HCT116 (cell line): ENCODE measurements around the gene LSS. TPM values are rescaled to one million over a fixed set of nuclear protein-coding genes. Genes with fewer than 3 reads are reported as not detected.

Experiments
- ATAC-seq: fragments of 200-7000 bp; cut with Tn5 transposase; 2 replicates; pipeline ENCODE4 v1.9.1; 2020; ENCODE audit warnings: mild to moderate bottlenecking, moderate library complexity
- BruUV-seq: library from RNA; stranded (reverse); fragments of 400-500 nt; replicated peaks from 2 replicates; lab custom pipeline; 2021; lab: Mats Ljungman, UMichigan
- CTCF ChIA-PET: fragments of 300-600 bp; sonication (Branson Sonifier 250); formaldehyde crosslinking; loops from one replicate; lab custom pipeline; 2021; ENCODE audit warnings: antibody characterized with exemption; lab: Charles Lee
- POLR2A ChIA-PET: fragments of 300-600, 350-600 bp; sonication (Branson Sonifier 250); formaldehyde crosslinking; loops from one replicate; lab custom pipeline; 2021; ENCODE audit warnings: antibody characterized with exemption; lab: Charles Lee
- RAD21 ChIA-PET, 2 experiments: fragments of 300-600 bp; sonication (Branson Sonifier 250); formaldehyde crosslinking; loops; one replicate each; lab custom pipeline; 2023; ENCODE audit warnings: low total read pairs in 2 of 2; ENCODE audit not compliant: uncharacterized antibody in 2 of 2, unreplicated experiment in 2 of 2, low non-redundant PET in 1 of 2; lab: Charles Lee
- DNase-seq: peaks from one replicate; pipeline ENCODE4 v3.0.0-alpha.2; 2010; ENCODE audit warnings: low read depth, low spot score
- H2AFZ ChIP-seq: fragments of 200-600 bp; shearing (Covaris generic), sonication (generic); 2 replicates; pipeline ENCODE4 v1.6.1; 2017; ENCODE audit warnings: low read depth, mixed run types, mixed read lengths, antibody characterized with exemption, low read length; ENCODE audit not compliant: poor library complexity, severe bottlenecking
- H3K27ac ChIP-seq: 2 replicates; pipeline ENCODE4 v1.5.1; 2012; ENCODE audit warnings: low read depth, low read length
- H3K27me3 ChIP-seq: fragments of 200-600 bp; sonication (generic); 2 replicates; pipeline ENCODE4 v1.6.1; 2016; ENCODE audit warnings: mixed run types, low read length, mixed read lengths; ENCODE audit not compliant: insufficient read depth
- H3K36me3 ChIP-seq, 2 experiments: fragments of 200-500 bp in 1 of 2; fragments of 200-600 bp in 1 of 2; sonication (Bioruptor generic) in 1 of 2; sonication (generic) in 1 of 2; 2 replicates each; pipeline versions ENCODE4 v1.5.1 to v1.6.1; 2014 to 2016; ENCODE audit warnings: low read length in 2 of 2, inconsistent platforms in 1 of 2, mixed read lengths in 1 of 2, mixed run types in 1 of 2; ENCODE audit not compliant: insufficient read depth in 2 of 2, control insufficient read depth in 1 of 2
- H3K4me1 ChIP-seq, 2 experiments: fragments of 200-600 bp in 1 of 2; sonication (generic) in 1 of 2; 2 replicates each; pipeline versions ENCODE4 v1.5.1 to v1.6.1; 2012 to 2017; ENCODE audit warnings: low read length in 2 of 2, inconsistent platforms in 1 of 2, mild to moderate bottlenecking in 1 of 2, mixed read lengths in 1 of 2, mixed run types in 1 of 2, moderate library complexity in 1 of 2; ENCODE audit not compliant: insufficient read depth in 2 of 2, control insufficient read depth in 1 of 2
- H3K4me2 ChIP-seq: fragments of 200-600 bp; sonication (generic); 2 replicates; pipeline ENCODE4 v1.6.1; 2017; ENCODE audit warnings: mixed run types, low read length, mixed read lengths
- H3K4me3 ChIP-seq, 2 experiments: fragments of 200-600 bp in 1 of 2; sonication (generic) in 1 of 2; replicated peaks in 1 of 2; 2 replicates each; pipeline ENCODE4 v1.5.1; 2011 to 2016; ENCODE audit warnings: low read length in 2 of 2, control low read depth in 1 of 2, low read depth in 1 of 2, mild to moderate bottlenecking in 1 of 2, mixed read lengths in 1 of 2, mixed run types in 1 of 2
- H3K79me2 ChIP-seq: fragments of 200-600 bp; sonication (generic); 2 replicates; pipeline ENCODE4 v1.6.1; 2017; ENCODE audit warnings: mild to moderate bottlenecking, mixed run types, low read length, moderate library complexity, mixed read lengths; ENCODE audit not compliant: insufficient read depth
- H3K9ac ChIP-seq: fragments of 200-600 bp; sonication (generic); 2 replicates; pipeline ENCODE4 v1.6.1; 2016; ENCODE audit warnings: low read length, mixed read lengths
- H3K9me2 ChIP-seq: fragments of 200-600 bp; sonication (generic), shearing (Covaris generic); 2 replicates; pipeline ENCODE4 v1.6.1; 2017; ENCODE audit warnings: mixed run types, mild to moderate bottlenecking, moderate library complexity; ENCODE audit not compliant: insufficient read depth
- H3K9me3 ChIP-seq, 2 experiments: fragments of 200-500 bp in 1 of 2; fragments of 200-600 bp in 1 of 2; sonication (Bioruptor generic) in 1 of 2; sonication (generic) in 1 of 2; 2 replicates each; pipeline ENCODE4 v1.6.1; 2014 to 2017; ENCODE audit warnings: low read length in 2 of 2, mixed read lengths in 2 of 2, inconsistent platforms in 1 of 2, low read depth in 1 of 2, mild to moderate bottlenecking in 1 of 2, mixed run types in 1 of 2, moderate library complexity in 1 of 2; ENCODE audit not compliant: control insufficient read depth in 1 of 2, insufficient read depth in 1 of 2
- H4K20me1 ChIP-seq: fragments of 200-600 bp; sonication (generic), shearing (Covaris generic); 2 replicates; pipeline ENCODE4 v1.6.1; 2017; ENCODE audit warnings: mixed run types, mild to moderate bottlenecking, moderate library complexity; ENCODE audit not compliant: insufficient read depth
- CBX3 ChIP-seq: IDR thresholded peaks from 2 replicates; pipeline ENCODE4 v1.6.1; 2012; ENCODE audit warnings: low read depth
- CEBPB ChIP-seq: IDR thresholded peaks from 2 replicates; pipeline ENCODE4 v1.6.1; 2012; ENCODE audit warnings: low read depth
- EGR1 ChIP-seq: IDR thresholded peaks from 2 replicates; pipeline ENCODE4 v1.6.1; 2012; ENCODE audit warnings: low read depth
- ELF1 ChIP-seq: IDR thresholded peaks from 2 replicates; pipeline ENCODE4 v1.6.1; 2012; ENCODE audit warnings: low read depth, borderline replicate concordance
- EZH2 ChIP-seq: fragments of 200-600 bp; sonication (generic); IDR thresholded peaks from 2 replicates; pipeline ENCODE4 v1.6.1; 2017; ENCODE audit warnings: antibody characterized with exemption, mixed run types
- EZH2phosphoT487 ChIP-seq: fragments of 200-600 bp; IDR thresholded peaks from 2 replicates; pipeline ENCODE4 v1.6.1; 2018; ENCODE audit warnings: antibody characterized with exemption, borderline replicate concordance
- FOSL1 ChIP-seq: IDR thresholded peaks from 2 replicates; pipeline ENCODE4 v1.6.1; 2012; ENCODE audit warnings: low read depth
- JUND ChIP-seq: IDR thresholded peaks from 2 replicates; pipeline ENCODE4 v1.6.1; 2012
- POLR2A ChIP-seq: IDR thresholded peaks from 2 replicates; pipeline ENCODE4 v1.7.0; 2011; ENCODE audit warnings: borderline replicate concordance; ENCODE audit not compliant: insufficient read depth, insufficient read length; ENCODE audit errors: extremely low read depth
- RAD21 ChIP-seq: IDR thresholded peaks from 2 replicates; pipeline ENCODE4 v1.6.1; 2012; ENCODE audit warnings: low read depth, mild to moderate bottlenecking
- SIN3A ChIP-seq: IDR thresholded peaks from 2 replicates; pipeline ENCODE4 v1.6.1; 2012; ENCODE audit warnings: low read depth
- SP1 ChIP-seq: IDR thresholded peaks from 2 replicates; pipeline ENCODE4 v1.6.1; 2012; ENCODE audit warnings: low read depth
- SRF ChIP-seq: IDR thresholded peaks from 2 replicates; pipeline ENCODE4 v1.6.1; 2012; ENCODE audit warnings: low read depth
- TCF7L2 ChIP-seq: IDR thresholded peaks from 2 replicates; pipeline ENCODE4 v1.7.0; 2011; ENCODE audit warnings: borderline replicate concordance, inconsistent platforms; ENCODE audit not compliant: insufficient read depth, insufficient read length; ENCODE audit errors: extremely low read depth
- YY1 ChIP-seq: IDR thresholded peaks from 2 replicates; pipeline ENCODE4 v1.6.1; 2011; ENCODE audit warnings: low read length, low read depth, moderate library complexity, mild to moderate bottlenecking; ENCODE audit not compliant: insufficient replicate concordance; ENCODE audit errors: extremely low read depth
- ZNF274 ChIP-seq: fragments of 200-500 bp; sonication (Bioruptor generic); IDR thresholded peaks from 2 replicates; pipeline ENCODE4 v1.6.1; 2014; ENCODE audit warnings: mild to moderate bottlenecking, low read depth, low read length, inconsistent platforms
- intact Hi-C: fragments of 100-400 bp; cut with micrococcal nuclease; formaldehyde crosslinking; loops from 2 replicates; pipeline ENCODE4 v1.10.0; 2022
- total RNA-seq: library from RNA; stranded (reverse); gene quantifications from one replicate; pipeline ENCODE4 v1.2.1, GENCODE V29; 2021; ENCODE audit not compliant: unreplicated experiment
- TF ChIP-seq, protein P1 (sequence below): IDR thresholded peaks from 2 replicates; pipeline ENCODE4 v1.6.1; 2012
- TF ChIP-seq, protein P2 (sequence below): IDR thresholded peaks from 2 replicates; pipeline ENCODE4 v1.6.1; 2012
- TF ChIP-seq, protein P3 (sequence below), 3 experiments: fragments of 200-600 bp in 1 of 3; sonication (generic) in 1 of 3; IDR thresholded peaks in 2 of 3; conservative IDR thresholded peaks in 1 of 3; 2 replicates each; pipeline ENCODE4 v1.5.1; 2012 to 2017; ENCODE audit warnings: low read depth in 2 of 3, low read length in 2 of 3, antibody characterized with exemption in 1 of 3, borderline replicate concordance in 1 of 3, control low read depth in 1 of 3, mild to moderate bottlenecking in 1 of 3, mixed read lengths in 1 of 3, mixed run types in 1 of 3, moderate library complexity in 1 of 3; ENCODE audit not compliant: insufficient read depth in 1 of 3

The LSS gene
- total RNA-seq, 1 experiment from 2014 or later: 44.7 TPM

DNA sequence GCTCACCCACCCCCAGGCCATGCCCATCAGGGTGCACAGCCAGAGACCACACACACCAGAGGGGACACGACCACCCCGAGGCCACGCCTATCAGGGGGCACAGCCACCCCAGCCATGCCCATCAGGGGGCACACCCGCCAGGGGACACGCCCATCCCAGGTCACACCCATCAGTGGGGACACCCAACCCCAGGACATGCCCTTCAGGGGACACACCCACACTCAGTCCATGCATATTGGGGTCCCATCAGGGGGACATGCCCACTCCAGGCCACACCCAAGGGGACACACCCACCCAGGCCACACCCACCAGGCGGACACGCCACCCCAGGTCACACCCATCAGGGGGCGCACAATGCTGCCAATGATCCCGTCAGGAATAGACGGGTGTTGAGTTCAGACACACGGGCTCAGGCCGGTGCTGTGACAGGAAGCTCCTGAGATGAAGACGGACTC, 36.1 kb upstream of the LSS start:
- no TSS peak for BruUV-seq
- H3K79me2 ChIP-seq: no peaks in the 10 kb centered on the region; the same call in 1 of the 2 replicates
- no peaks in the 10 kb centered on the region for H3K4me1 ChIP-seq
- no peak overlapping the region for H3K27ac ChIP-seq
- H3K9me2 ChIP-seq: no peaks in the 10 kb centered on the region
- DNase-seq (no peak), ATAC-seq (peak; percentile 58)
- RAD21 ChIA-PET: no interaction called here
- no peaks in the 10 kb centered on the region for H3K9me3 ChIP-seq
- H3K27me3 ChIP-seq: no peaks in the 10 kb centered on the region
- intact Hi-C loops: no loop called here
- POLR2A ChIA-PET: no interaction called here
- H3K4me3 ChIP-seq: no peak overlapping the region
- TF ChIP-seq EZH2phosphoT487 (no peak), SP1 (no peak), EGR1 (no peak), JUND (no peak), ELF1 (no peak), SRF (no peak), RAD21 (no peak), CEBPB (no peak)
- H3K9ac ChIP-seq: no peak overlapping the region
- no peak overlapping the region for H2AFZ ChIP-seq
- peaks cover 30 to 61% of the 10 kb centered on the region in 2 experiments for H3K36me3 ChIP-seq
- no peaks in the 10 kb centered on the region for H4K20me1 ChIP-seq
- CTCF ChIA-PET: no interaction called here
- H3K4me2 ChIP-seq: no peak overlapping the region

DNA sequence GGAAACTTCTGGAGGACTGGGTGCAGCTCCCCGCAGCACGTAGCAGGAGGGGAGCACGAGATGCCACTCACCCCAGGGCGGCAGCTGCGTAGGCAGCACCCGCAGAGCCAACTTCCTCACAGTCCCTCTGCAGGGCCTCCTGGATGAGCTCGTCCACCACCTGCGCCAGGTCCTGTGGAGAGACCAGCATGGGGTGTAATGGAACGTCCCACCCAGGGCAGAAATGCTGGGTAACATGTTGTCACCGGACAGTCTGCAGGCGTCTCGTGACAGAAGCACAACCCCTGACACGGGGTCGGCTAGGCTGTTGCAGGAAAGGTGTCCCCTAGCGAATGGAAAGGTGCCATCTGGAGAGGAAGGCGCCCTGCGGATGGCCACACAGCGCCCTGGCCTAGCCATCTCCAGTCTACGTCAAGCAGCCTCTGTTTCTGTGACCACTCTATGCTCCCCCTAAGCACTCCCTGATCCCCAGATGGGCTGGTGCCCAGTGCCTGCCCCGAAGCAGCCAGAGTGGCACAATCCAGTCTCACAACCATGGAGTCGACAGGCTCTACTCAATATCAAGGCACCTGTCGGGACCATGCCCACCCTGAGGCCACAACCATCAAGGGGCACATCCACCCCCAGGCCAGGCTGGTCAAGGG, 35.6 kb upstream of the LSS start:
- Histone ChIP-seq H2AFZ (no peak overlapping the region), H4K20me1 (no peaks in the 10 kb centered on the region), H3K4me3 (no peak overlapping the region), H3K9me3 (no peaks in the 10 kb centered on the region), H3K36me3 (peaks cover 33 to 55% of the 10 kb centered on the region in 2 experiments), H3K27me3 (no peaks in the 10 kb centered on the region), H3K4me1 (no peaks in the 10 kb centered on the region), H3K4me2 (no peak overlapping the region), H3K79me2 (no peaks in the 10 kb centered on the region), H3K9ac (no peak overlapping the region), H3K9me2 (no peaks in the 10 kb centered on the region), H3K27ac (no peak overlapping the region)
- ChIA-PET CTCF (no interaction called here), RAD21 (no interaction called here), POLR2A (no interaction called here)
- DNase-seq: no peak
- no TSS peak for BruUV-seq
- TF ChIP-seq CBX3 (no peak), SIN3A (no peak), CEBPB (no peak), SRF (no peak), ELF1 (no peak), YY1 (no peak), EZH2phosphoT487 (no peak), TCF7L2 (no peak), JUND (no peak), EZH2 (no peak), RAD21 (no peak), ZNF274 (no peak), POLR2A (no peak), SP1 (no peak), EGR1 (no peak), FOSL1 (no peak)
- TF ChIP-seq, protein P1, sequence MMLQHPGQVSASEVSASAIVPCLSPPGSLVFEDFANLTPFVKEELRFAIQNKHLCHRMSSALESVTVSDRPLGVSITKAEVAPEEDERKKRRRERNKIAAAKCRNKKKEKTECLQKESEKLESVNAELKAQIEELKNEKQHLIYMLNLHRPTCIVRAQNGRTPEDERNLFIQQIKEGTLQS: no peak
- TF ChIP-seq, protein P2, sequence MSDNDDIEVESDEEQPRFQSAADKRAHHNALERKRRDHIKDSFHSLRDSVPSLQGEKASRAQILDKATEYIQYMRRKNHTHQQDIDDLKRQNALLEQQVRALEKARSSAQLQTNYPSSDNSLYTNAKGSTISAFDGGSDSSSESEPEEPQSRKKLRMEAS: no peak
- TF ChIP-seq, protein P3, sequence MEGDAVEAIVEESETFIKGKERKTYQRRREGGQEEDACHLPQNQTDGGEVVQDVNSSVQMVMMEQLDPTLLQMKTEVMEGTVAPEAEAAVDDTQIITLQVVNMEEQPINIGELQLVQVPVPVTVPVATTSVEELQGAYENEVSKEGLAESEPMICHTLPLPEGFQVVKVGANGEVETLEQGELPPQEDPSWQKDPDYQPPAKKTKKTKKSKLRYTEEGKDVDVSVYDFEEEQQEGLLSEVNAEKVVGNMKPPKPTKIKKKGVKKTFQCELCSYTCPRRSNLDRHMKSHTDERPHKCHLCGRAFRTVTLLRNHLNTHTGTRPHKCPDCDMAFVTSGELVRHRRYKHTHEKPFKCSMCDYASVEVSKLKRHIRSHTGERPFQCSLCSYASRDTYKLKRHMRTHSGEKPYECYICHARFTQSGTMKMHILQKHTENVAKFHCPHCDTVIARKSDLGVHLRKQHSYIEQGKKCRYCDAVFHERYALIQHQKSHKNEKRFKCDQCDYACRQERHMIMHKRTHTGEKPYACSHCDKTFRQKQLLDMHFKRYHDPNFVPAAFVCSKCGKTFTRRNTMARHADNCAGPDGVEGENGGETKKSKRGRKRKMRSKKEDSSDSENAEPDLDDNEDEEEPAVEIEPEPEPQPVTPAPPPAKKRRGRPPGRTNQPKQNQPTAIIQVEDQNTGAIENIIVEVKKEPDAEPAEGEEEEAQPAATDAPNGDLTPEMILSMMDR (IDR thresholded peaks at IDR 0.05 in 2 of 3, conservative IDR thresholded peaks at IDR 0.05 in 1 of 3; ENCODE audit: borderline replicate concordance in 1 of 3, insufficient read depth in 1 of 3, low read depth in 2 of 3, low read length in 2 of 3): no peak
- intact Hi-C loops: no loop called here
- no peak for ATAC-seq
